Progenitor cell of endocrine pancreas (in vitro differentiated cells): Measurements from ENCODE around the gene MYBL2. TPM values are rescaled to one million over a fixed set of nuclear protein-coding genes. Genes with fewer than 3 reads are reported as not detected.
A peak's percentile ranks its signal among the peaks of the same experiment; 100 is the strongest.
"Not testable (repeated sequence)": the region's sequence is repeated elsewhere in the genome, so short reads cannot be mapped to it uniquely, and the experiment has no call there.

Source experiments
- DNase-seq: peaks from one replicate; pipeline ENCODE4 v3.0.0; 2021; ENCODE audit warnings: low spot score; ENCODE audit not compliant: unreplicated experiment
- H3K27ac Mint-ChIP-seq: 2 replicates; pipeline ENCODE4 v1.8.0; 2021; ENCODE audit warnings: mild to moderate bottlenecking, moderate library complexity, mixed read lengths
- H3K27me3 Mint-ChIP-seq: 2 replicates; pipeline ENCODE4 v1.8.0; 2021; ENCODE audit warnings: mixed read lengths
- H3K36me3 Mint-ChIP-seq: 2 replicates; pipeline ENCODE4 v1.8.0; 2022; ENCODE audit warnings: mixed read lengths; ENCODE audit not compliant: insufficient read depth
- H3K4me1 Mint-ChIP-seq: 2 replicates; pipeline ENCODE4 v1.8.0; 2021; ENCODE audit warnings: low read depth, mixed read lengths
- H3K4me3 Mint-ChIP-seq: 2 replicates; pipeline ENCODE4 v1.8.0; 2021; ENCODE audit warnings: low read depth, mild to moderate bottlenecking, moderate library complexity, mixed read lengths
- H3K9me3 Mint-ChIP-seq: 2 replicates; pipeline ENCODE4 v1.8.0; 2021; ENCODE audit warnings: low read depth, mixed read lengths
- total RNA-seq: library from RNA; stranded (reverse); gene quantifications from 2 replicates; pipeline ENCODE4 v1.2.1, GENCODE V29; 2021
- TF ChIP-seq, protein P1 (sequence below): fragments of 200-600 bp; sonication (generic); IDR thresholded peaks from one replicate; pipeline ENCODE4 v1.5.0; 2021; ENCODE audit warnings: antibody characterized with exemption, mild to moderate bottlenecking; ENCODE audit not compliant: unreplicated experiment

Gene MYBL2
- total RNA-seq, 1 donor from 2014 or later: 43.3 TPM

DNA sequence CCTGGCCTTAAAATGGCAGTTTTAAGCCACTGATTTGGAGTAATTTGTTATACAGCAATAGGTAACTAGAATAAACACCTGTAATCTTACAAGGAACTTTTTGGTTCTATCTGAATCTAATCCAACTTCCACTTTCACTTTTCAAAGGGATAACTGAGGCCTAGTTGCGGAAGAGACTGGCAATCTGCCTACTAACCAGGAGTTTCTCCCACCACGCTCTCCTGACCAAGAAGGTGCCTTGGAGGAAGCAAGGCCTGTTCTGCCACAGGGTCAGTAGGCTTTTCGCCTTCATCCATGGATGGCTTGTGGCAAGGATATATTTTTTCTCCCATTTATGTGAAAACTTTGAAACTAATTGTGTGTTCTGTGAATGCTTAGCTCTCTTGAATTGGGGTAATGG, 12.9 kb upstream of the MYBL2 start:
- DNase-seq: no peak
- Mint-ChIP-seq H3K4me1 (peaks cover 7% of the 10 kb centered on the region), H3K27me3 (no peaks in the 10 kb centered on the region), H3K9me3 (no peaks in the 10 kb centered on the region), H3K27ac (no peak overlapping the region), H3K4me3 (no peak overlapping the region), H3K36me3 (no peaks in the 10 kb centered on the region)
- TF ChIP-seq, protein P1, sequence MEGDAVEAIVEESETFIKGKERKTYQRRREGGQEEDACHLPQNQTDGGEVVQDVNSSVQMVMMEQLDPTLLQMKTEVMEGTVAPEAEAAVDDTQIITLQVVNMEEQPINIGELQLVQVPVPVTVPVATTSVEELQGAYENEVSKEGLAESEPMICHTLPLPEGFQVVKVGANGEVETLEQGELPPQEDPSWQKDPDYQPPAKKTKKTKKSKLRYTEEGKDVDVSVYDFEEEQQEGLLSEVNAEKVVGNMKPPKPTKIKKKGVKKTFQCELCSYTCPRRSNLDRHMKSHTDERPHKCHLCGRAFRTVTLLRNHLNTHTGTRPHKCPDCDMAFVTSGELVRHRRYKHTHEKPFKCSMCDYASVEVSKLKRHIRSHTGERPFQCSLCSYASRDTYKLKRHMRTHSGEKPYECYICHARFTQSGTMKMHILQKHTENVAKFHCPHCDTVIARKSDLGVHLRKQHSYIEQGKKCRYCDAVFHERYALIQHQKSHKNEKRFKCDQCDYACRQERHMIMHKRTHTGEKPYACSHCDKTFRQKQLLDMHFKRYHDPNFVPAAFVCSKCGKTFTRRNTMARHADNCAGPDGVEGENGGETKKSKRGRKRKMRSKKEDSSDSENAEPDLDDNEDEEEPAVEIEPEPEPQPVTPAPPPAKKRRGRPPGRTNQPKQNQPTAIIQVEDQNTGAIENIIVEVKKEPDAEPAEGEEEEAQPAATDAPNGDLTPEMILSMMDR: no peak

DNA sequence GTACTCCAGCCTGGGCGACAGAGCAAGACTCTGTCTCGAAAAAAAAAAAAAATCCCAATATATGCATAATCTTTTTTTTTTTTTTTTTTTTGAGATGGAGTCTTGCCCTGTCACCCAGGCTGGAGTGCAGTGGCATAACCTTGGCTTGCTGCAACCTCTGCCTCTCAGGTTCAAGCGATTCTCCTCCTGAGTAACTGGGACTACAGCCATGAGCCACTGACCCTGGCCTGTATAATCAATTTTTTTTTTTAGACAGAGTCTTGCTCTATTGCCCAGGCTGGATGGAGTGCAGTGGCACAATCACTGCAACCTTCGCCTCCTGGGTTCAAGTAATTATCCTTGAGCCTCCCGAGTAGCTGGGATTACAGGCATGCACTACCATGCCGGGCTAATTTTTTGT, 11.7 kb upstream of the MYBL2 start:
- H3K27me3 Mint-ChIP-seq, H3K27ac Mint-ChIP-seq, H3K9me3 Mint-ChIP-seq, H3K4me3 Mint-ChIP-seq, H3K4me1 Mint-ChIP-seq, DNase-seq, H3K36me3 Mint-ChIP-seq: not testable (repeated sequence)

DNA sequence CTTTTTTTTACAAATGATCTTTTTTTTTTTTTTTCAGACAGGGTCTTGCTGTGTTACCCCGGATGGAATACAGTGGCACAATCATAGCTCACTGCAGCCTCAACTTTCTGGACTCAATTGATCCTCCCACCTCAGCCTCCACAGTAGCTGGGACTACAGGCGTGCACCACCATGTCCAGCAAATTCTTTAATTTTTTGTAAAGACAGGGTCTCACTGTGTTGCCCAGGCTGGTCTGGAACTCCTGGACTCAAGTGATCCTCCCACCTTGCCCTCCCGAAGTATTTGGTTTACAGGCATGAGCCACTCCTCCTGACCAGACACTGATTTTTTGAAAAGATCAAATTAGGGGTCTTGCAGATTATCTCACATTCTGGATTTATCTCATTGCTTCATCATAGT, 11.0 kb upstream of the MYBL2 start:
- Mint-ChIP-seq H3K4me1 (peaks cover 7% of the 10 kb centered on the region), H3K4me3 (peak overlapping the region; percentile 95), H3K9me3 (no peaks in the 10 kb centered on the region), H3K27ac (peak overlapping the region; percentile 93), H3K36me3 (no peaks in the 10 kb centered on the region), H3K27me3 (no peaks in the 10 kb centered on the region)
- no peak for DNase-seq
- TF ChIP-seq, protein P1: no peak

DNA sequence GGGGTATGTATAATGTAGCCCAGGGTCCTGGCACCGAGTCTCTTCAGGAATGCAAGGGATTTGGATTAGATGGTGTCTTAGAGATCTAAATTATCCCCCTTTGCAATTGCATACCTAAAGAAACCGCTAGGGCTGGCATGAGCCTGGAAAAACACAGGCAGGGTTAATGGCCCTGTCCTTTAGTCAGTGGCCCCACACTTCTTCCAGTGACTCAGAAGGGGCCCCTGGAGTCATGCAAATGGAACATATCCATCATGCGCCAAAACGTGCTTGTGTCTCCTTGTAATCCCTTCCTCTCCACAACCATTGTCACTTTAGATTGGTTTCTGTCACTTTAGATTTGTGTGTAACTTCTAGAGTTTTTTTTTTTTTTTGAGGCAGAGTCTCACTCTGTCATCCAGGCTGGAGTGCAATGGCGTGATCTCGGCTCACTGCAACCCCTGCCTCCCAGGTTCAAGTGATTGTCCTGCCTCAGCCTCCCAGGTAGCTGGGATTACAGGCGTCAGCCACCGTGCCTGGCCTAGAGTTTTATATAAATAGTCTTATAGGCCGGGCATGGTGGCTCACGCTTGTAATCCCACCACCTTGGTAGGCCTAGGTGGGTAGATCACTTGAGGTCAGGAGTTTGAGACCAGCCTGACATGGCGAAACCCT, 8.7 kb upstream of the MYBL2 start:
- Mint-ChIP-seq H3K4me3 (peak overlapping the region; percentile 95), H3K36me3 (no peaks in the 10 kb centered on the region), H3K27ac (peak overlapping the region; percentile 98), H3K27me3 (no peaks in the 10 kb centered on the region), H3K9me3 (no peaks in the 10 kb centered on the region), H3K4me1 (peaks cover 5% of the 10 kb centered on the region)
- DNase-seq: no peak
- TF ChIP-seq, protein P1: no peak

DNA sequence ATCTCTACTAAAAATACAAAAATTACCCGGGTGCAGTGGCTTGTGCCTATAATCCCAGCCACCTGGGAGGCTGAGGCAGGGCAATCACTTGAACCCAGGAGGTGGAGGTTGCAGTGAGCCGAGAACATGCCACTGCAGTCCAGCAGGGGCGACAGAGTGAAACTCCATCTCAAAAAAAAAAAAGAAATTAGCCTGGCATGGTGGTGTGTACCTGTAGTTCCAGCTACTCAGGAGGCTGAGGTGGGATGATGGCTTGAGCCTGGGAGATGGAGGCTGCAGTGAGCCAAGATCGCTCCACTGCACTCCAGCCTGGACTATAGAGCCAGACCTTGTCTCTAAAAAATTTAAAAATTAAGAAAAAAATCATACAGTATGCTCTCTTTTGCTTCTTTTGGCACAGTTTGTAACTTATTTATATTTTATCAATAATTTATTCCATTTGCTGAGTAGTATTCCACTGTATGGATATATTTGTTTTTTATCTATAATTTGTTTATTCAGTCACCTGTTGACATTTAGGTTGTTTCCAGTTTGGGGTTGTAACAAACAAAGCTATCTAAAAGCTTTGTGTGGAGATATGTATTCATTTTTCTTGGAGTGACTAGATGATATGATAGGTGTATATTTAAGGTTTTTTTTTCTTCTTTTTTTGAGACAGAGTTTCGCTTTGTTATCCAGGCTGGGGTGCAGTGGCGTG, 8.0 kb upstream of the MYBL2 start:
- DNase-seq: no peak
- TF ChIP-seq, protein P1: no peak
- Mint-ChIP-seq H3K4me1 (peaks cover 5% of the 10 kb centered on the region), H3K36me3 (no peaks in the 10 kb centered on the region), H3K27ac (no peak overlapping the region), H3K4me3 (no peak overlapping the region), H3K27me3 (no peaks in the 10 kb centered on the region), H3K9me3 (no peaks in the 10 kb centered on the region)
